Subcutaneous adipose tissue (tissue), 4 donors: ENCODE measurements around the gene LARP1B. TPM values are rescaled to one million over a fixed set of nuclear protein-coding genes. Genes with fewer than 3 reads are reported as not detected.

Experiments used
- CTCF ChIP-seq: fragments of 450-650 bp; IDR thresholded peaks from one replicate; pipeline ENCODE4 v1.5.1; 2016; ENCODE audit warnings: low read depth, mild to moderate bottlenecking, control low read depth, antibody characterized with exemption, moderate library complexity
- total RNA-seq, 4 donors: library from RNA; depleted of rRNA; stranded (reverse); fragments of >200 nt; gene quantifications; one replicate each; pipeline ENCODE4 v1.1.0, GENCODE V29; 2016

Gene LARP1B
- total RNA-seq, 4 donors from 2014 or later: 18.7 to 32.6 (median 19.1) TPM

GRCh38 chr4:128176643-128177042, 115.5 kb downstream of the LARP1B start:
- no peak for TF ChIP-seq CTCF

GRCh38 chr4:128177498-128177897, 116.4 kb downstream of the LARP1B start:
- TF ChIP-seq CTCF: no peak

GRCh38 chr4:128186623-128187022, 125.5 kb downstream of the LARP1B start:
- no peak for TF ChIP-seq CTCF

GRCh38 chr4:128191115-128191781, 130.1 kb downstream of the LARP1B start:
- no peak for TF ChIP-seq CTCF

GRCh38 chr4:128220286-128221235, 159.4 kb downstream of the LARP1B start:
- no peak for TF ChIP-seq CTCF

- TF ChIP-seq CTCF: no peak
These were observed 160.5 kb downstream of the LARP1B start for GRCh38 chr4:128221586-128221985.

- TF ChIP-seq CTCF: no peak
These were observed 164.0 kb downstream of the LARP1B start for GRCh38 chr4:128225148-128225547.
